RPMI8226 (cell line): Measurements from ENCODE around the gene PCCA.

ENCODE experiments used
- DNase-seq: peaks from one replicate; pipeline ENCODE4 v3.0.0-alpha.2; 2015

PCCA gene

GRCh38 chr13:100473501-100474044 is 384.7 kb downstream of the PCCA start:
- no peak for DNase-seq

GRCh38 chr13:100476963-100477362 is 388.1 kb downstream of the PCCA start:
- no peak for DNase-seq

GRCh38 chr13:100478107-100478809 is 389.4 kb downstream of the PCCA start:
- DNase-seq = no peak

GRCh38 chr13:100480676-100481075 is 391.8 kb downstream of the PCCA start:
- no peak for DNase-seq

GRCh38 chr13:100483139-100483538 is 394.2 kb downstream of the PCCA start:
- no peak for DNase-seq

- DNase-seq = peak; percentile 25
Observed at GRCh38 chr13:100483841-100484381, 395.0 kb downstream of the PCCA start.

GRCh38 chr13:100484702-100485101 is 395.8 kb downstream of the PCCA start:
- DNase-seq = no peak

GRCh38 chr13:100485265-100485664 is 396.4 kb downstream of the PCCA start:
- DNase-seq = no peak

GRCh38 chr13:100490692-100491091 is 401.8 kb downstream of the PCCA start:
- DNase-seq = no peak

GRCh38 chr13:100491164-100491842 is 402.4 kb downstream of the PCCA start:
- no peak for DNase-seq

GRCh38 chr13:100493418-100493817 is 404.5 kb downstream of the PCCA start:
- no peak for DNase-seq

- DNase-seq = peak; percentile 12
Observed at GRCh38 chr13:100495455-100495854, 406.6 kb downstream of the PCCA start.

GRCh38 chr13:100497389-100497788 is 408.5 kb downstream of the PCCA start:
- peak; percentile 87 for DNase-seq

- no peak for DNase-seq
Observed at GRCh38 chr13:100502446-100502845, 413.6 kb downstream of the PCCA start.

GRCh38 chr13:100503622-100504021 is 414.7 kb downstream of the PCCA start:
- no peak for DNase-seq

- DNase-seq = no peak
Observed at GRCh38 chr13:100506154-100506553, 417.3 kb downstream of the PCCA start.

- no peak for DNase-seq
Observed at GRCh38 chr13:100506600-100507422, 417.9 kb downstream of the PCCA start.

- DNase-seq = no peak
Observed at GRCh38 chr13:100508455-100508854, 419.6 kb downstream of the PCCA start.

GRCh38 chr13:100508996-100509395 is 420.1 kb downstream of the PCCA start:
- no peak for DNase-seq

GRCh38 chr13:100510208-100510957 is 421.5 kb downstream of the PCCA start:
- DNase-seq = no peak

- DNase-seq = no peak
Observed at GRCh38 chr13:100511466-100511865, 422.6 kb downstream of the PCCA start.

GRCh38 chr13:100512422-100512821 is 423.5 kb downstream of the PCCA start:
- DNase-seq = no peak
